Liver (tissue), 3 donors: ENCODE results near the gene MYL4.

Experiments
- ATF3 ChIP-seq: IDR thresholded peaks from 2 replicates; pipeline ENCODE4 v1.6.1; 2016; ENCODE audit warnings: antibody characterized with exemption
- EGR1 ChIP-seq, 2 donors: IDR thresholded peaks; 2 replicates each; pipeline ENCODE4 v1.6.1; 2016 to 2018; ENCODE audit warnings: antibody characterized with exemption in 2 of 2, low read depth in 2 of 2
- GABPA ChIP-seq, 2 donors: IDR thresholded peaks in 1 of 2; conservative IDR thresholded peaks in 1 of 2; 2 replicates each; pipeline ENCODE4 v1.6.1; 2016; ENCODE audit warnings: antibody characterized with exemption in 2 of 2, mild to moderate bottlenecking in 1 of 2, moderate library complexity in 1 of 2
- HNF4A ChIP-seq, 2 donors: conservative IDR thresholded peaks; 2 replicates each; pipeline ENCODE4 v1.6.1; 2016; ENCODE audit warnings: antibody characterized with exemption in 2 of 2, mild to moderate bottlenecking in 2 of 2
- JUND ChIP-seq, 2 donors: IDR thresholded peaks; 2 replicates each; pipeline ENCODE4 v1.6.1; 2016; ENCODE audit warnings: antibody characterized with exemption in 2 of 2
- RAD21 ChIP-seq, 2 donors: IDR thresholded peaks; 2 replicates each; pipeline ENCODE4 v1.6.1; 2016; ENCODE audit warnings: antibody characterized with exemption in 2 of 2, mild to moderate bottlenecking in 2 of 2
- TAF1 ChIP-seq: conservative IDR thresholded peaks from 2 replicates; pipeline ENCODE4 v1.6.1; 2016; ENCODE audit warnings: antibody characterized with exemption, mild to moderate bottlenecking
- YY1 ChIP-seq: IDR thresholded peaks from 2 replicates; pipeline ENCODE4 v1.6.1; 2016; ENCODE audit warnings: antibody characterized with exemption, mild to moderate bottlenecking
- TF ChIP-seq, protein P1 (sequence below): fragments of 150-350 bp; IDR thresholded peaks from 2 replicates; pipeline ENCODE4 v1.5.1; 2017; ENCODE audit warnings: improper control_type of control experiment, low read depth, low read length; ENCODE audit not compliant: missing input control
- TF ChIP-seq, protein P2 (sequence below): IDR thresholded peaks from 2 replicates; pipeline ENCODE4 v1.6.1; 2016; ENCODE audit warnings: antibody characterized with exemption
- TF ChIP-seq, protein P3 (sequence below): IDR thresholded peaks from 2 replicates; pipeline ENCODE4 v1.6.1; 2016; ENCODE audit warnings: antibody characterized with exemption, mild to moderate bottlenecking
- TF ChIP-seq, protein P4 (sequence below): IDR thresholded peaks from 2 replicates; pipeline ENCODE4 v1.6.1; 2016; ENCODE audit warnings: antibody characterized with exemption
- donor health status: healthy.
- donor health status: healthy.

DNA sequence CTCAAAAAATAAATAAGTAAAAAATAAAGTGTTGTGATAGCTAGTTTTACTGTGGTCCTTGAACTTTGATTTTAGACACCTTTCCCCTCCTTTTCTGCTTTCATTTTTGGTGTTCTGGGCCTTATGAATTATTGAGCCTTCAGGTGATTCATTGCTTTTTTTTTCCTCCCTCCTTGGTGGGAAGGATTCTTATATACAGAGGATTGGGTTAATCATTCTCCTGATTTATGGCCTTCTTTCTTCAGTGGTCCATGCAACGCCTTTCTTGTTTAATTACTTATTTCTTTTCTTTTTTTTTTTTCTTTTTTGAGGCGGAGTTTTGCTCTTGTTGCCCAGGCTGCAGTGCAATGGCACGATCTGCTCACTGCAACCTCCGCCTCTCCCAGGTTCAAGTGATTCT lies 8.0 kb upstream of the MYL4 start:
- TF ChIP-seq, protein P1, sequence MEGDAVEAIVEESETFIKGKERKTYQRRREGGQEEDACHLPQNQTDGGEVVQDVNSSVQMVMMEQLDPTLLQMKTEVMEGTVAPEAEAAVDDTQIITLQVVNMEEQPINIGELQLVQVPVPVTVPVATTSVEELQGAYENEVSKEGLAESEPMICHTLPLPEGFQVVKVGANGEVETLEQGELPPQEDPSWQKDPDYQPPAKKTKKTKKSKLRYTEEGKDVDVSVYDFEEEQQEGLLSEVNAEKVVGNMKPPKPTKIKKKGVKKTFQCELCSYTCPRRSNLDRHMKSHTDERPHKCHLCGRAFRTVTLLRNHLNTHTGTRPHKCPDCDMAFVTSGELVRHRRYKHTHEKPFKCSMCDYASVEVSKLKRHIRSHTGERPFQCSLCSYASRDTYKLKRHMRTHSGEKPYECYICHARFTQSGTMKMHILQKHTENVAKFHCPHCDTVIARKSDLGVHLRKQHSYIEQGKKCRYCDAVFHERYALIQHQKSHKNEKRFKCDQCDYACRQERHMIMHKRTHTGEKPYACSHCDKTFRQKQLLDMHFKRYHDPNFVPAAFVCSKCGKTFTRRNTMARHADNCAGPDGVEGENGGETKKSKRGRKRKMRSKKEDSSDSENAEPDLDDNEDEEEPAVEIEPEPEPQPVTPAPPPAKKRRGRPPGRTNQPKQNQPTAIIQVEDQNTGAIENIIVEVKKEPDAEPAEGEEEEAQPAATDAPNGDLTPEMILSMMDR, result no peak
- TF ChIP-seq JUND (IDR thresholded peaks at IDR 0.05), result no peak
- no peak for TF ChIP-seq TAF1
- TF ChIP-seq, protein P2, sequence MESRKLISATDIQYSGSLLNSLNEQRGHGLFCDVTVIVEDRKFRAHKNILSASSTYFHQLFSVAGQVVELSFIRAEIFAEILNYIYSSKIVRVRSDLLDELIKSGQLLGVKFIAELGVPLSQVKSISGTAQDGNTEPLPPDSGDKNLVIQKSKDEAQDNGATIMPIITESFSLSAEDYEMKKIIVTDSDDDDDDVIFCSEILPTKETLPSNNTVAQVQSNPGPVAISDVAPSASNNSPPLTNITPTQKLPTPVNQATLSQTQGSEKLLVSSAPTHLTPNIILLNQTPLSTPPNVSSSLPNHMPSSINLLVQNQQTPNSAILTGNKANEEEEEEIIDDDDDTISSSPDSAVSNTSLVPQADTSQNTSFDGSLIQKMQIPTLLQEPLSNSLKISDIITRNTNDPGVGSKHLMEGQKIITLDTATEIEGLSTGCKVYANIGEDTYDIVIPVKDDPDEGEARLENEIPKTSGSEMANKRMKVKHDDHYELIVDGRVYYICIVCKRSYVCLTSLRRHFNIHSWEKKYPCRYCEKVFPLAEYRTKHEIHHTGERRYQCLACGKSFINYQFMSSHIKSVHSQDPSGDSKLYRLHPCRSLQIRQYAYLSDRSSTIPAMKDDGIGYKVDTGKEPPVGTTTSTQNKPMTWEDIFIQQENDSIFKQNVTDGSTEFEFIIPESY, result no peak
- TF ChIP-seq ATF3, result no peak
- TF ChIP-seq, protein P3, sequence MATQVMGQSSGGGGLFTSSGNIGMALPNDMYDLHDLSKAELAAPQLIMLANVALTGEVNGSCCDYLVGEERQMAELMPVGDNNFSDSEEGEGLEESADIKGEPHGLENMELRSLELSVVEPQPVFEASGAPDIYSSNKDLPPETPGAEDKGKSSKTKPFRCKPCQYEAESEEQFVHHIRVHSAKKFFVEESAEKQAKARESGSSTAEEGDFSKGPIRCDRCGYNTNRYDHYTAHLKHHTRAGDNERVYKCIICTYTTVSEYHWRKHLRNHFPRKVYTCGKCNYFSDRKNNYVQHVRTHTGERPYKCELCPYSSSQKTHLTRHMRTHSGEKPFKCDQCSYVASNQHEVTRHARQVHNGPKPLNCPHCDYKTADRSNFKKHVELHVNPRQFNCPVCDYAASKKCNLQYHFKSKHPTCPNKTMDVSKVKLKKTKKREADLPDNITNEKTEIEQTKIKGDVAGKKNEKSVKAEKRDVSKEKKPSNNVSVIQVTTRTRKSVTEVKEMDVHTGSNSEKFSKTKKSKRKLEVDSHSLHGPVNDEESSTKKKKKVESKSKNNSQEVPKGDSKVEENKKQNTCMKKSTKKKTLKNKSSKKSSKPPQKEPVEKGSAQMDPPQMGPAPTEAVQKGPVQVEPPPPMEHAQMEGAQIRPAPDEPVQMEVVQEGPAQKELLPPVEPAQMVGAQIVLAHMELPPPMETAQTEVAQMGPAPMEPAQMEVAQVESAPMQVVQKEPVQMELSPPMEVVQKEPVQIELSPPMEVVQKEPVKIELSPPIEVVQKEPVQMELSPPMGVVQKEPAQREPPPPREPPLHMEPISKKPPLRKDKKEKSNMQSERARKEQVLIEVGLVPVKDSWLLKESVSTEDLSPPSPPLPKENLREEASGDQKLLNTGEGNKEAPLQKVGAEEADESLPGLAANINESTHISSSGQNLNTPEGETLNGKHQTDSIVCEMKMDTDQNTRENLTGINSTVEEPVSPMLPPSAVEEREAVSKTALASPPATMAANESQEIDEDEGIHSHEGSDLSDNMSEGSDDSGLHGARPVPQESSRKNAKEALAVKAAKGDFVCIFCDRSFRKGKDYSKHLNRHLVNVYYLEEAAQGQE, result no peak
- no peak for TF ChIP-seq RAD21 (IDR thresholded peaks at IDR 0.05)
- no peak for TF ChIP-seq YY1
- TF ChIP-seq, protein P4, sequence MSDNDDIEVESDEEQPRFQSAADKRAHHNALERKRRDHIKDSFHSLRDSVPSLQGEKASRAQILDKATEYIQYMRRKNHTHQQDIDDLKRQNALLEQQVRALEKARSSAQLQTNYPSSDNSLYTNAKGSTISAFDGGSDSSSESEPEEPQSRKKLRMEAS, result no peak
- no peak for TF ChIP-seq GABPA (IDR thresholded peaks at IDR 0.05 in 1 of 2, conservative IDR thresholded peaks at IDR 0.05 in 1 of 2)
- no peak for TF ChIP-seq HNF4A (conservative IDR thresholded peaks at IDR 0.05)
- no peak for TF ChIP-seq EGR1 (IDR thresholded peaks at IDR 0.05; ENCODE audit: low read depth in 2 of 2)
